ENCODE results near the gene AFDN.

The AFDN gene

DNA sequence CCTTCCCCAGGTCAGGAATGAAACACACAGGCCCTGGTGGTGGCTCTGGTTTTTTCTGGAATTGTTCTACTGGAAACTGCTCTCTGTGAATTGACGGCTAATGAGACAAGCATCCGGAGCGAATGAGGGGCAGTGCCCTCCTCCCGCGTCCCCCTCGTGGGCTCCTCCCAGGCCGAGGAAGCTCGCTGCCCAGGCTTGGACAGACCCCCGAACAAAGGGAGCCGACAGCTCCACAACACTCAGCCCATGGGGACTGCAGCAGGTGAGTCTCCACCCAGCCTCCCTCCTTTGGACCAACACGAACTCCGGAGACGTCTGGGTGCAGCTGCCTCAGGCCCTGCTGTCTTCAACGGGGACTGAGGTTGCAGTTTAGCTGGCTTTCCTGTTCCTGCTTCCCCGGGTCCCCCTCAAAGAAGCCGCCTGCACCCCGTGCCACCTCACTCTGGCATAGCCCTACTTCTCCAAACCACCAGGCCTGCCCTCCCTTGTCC is 31.3 kb upstream of the AFDN start:
- peak; percentile 81 for DNase-seq

DNA sequence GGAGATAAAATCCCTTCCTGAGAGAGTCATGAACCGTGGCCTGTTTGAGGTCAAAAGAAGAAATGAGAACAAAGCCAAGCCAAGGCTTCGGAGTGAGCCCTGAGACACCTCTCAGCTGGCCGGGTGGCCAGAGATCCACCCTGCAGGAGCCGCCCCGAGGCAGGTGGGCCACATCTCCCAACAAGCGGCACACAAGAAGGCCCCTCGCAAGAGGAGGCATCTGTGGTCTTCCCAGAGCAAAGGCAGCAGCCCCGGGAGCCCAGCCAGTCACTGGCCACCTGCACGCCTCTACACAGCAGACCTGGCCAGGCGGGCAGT is 30.9 kb upstream of the AFDN start:
- DNase-seq, result no peak

DNA sequence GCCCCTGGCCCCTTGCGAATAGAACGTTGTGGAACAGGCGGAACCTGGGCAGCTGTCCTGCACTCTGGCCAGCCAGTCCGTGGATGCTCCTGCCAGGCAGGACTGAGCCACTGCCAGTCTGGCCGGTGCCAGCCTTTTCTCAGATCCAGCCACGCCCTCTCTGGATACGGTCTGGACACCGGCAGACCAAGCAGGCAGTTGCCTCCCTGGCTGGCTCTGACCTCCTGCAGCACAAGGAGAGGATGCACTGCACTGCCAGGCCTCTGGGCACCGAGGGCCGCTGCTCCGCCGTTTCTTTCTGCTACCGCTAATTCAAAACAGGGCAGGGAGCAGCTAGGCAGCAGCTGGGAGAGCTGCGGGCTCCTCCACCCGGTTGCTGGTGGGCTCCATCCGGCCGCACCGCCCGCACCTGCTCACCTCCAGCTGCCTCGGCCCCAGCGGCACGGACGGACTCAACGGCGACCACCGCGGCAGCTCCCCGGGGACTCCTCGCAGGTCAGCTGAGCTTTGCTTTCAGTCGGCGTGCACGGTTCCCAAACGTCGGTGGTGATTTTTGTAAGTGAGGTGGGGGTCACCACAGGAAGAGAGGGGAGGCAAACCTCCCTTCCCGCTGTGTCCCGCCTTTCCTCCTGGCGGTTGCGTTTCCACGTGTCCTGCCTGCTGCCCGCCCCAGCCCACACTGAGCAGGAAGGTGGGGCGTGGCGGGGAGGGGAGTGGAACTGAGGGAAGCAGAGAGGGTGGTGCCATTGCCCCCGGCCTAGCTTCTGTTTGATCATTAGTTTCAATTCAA is 30.3 kb upstream of the AFDN start:
- DNase-seq, result peak; percentile 81

DNA sequence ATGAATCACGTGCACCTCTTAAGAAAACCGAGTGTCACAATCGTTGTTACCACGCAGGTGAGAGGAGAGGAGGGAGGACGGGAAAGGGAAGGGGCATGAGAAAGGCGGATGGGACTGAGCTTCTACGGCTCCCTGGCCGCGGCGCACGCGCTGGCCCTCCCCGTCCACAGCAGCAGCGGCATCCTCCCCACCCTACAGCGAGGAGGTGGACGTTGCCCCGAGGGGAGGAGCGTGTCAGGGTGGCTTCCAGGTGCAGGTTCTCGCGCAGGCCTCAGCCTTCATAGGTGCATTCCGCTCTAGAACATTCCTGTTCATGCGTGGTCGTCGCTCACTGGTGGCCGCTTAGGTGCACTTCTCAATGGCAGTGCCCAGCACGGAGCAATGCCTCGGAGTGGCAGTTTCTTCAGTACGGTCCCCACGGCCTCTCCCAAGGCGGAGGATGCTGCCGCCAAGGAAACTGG is 29.7 kb upstream of the AFDN start:
- DNase-seq, result no peak

DNA sequence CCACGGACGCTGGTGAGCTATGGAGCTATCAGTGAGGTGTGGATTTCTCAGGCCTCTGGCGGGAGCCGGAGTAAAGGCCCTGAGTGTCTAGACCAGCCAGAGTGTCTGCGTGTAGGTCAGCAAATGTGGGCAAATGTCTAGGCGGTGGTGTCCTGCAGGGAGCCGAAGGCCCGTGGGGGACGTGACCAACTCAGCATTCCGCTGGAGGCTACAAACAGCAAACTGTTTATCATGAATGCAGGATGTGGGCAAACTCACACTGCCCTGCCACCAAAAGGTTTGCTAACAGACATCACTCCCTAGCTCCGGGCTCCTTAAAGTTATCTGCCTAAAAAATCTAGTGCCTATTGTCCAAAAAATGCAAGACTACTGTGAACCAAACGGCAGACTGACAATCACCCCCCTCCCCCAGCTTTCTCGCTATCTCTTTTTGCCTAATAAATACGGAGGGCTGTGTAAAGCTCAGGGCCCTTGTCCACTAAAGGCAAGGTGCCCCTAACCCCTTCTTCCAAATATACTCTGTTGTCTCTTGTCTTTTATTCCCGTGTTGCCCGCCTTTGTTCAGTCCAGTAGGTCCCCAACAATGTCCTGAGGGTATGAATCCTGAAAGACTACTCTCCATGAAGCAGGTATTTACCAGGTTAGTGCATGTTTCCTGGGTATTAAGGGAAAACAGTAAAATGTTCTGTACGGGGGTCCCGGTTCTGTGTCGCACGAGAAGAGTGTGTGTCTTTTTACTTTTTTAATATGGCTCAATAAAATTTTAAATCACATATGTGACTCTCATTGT is 29.0 kb upstream of the AFDN start:
- no peak for DNase-seq

DNA sequence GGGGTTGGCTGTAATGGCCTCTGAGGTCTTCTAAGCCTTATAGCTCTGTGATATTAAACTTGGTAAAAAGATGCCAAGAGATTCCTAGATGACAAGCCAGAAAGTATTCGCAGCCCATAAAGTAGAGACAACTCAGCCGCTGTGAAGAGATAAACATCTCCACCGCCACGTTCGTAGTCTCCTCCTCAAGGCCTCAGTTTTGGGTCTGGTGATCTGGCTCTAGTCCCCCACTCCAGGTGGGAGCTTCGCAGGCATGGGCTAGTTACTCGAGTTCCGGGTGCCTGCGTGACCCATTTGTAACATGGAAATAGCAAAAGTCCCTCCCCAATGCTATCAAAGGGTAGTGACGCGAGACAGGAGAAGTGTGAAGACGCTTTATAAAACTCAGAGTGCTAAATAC is 28.3 kb upstream of the AFDN start:
- DNase-seq, result no peak

DNA sequence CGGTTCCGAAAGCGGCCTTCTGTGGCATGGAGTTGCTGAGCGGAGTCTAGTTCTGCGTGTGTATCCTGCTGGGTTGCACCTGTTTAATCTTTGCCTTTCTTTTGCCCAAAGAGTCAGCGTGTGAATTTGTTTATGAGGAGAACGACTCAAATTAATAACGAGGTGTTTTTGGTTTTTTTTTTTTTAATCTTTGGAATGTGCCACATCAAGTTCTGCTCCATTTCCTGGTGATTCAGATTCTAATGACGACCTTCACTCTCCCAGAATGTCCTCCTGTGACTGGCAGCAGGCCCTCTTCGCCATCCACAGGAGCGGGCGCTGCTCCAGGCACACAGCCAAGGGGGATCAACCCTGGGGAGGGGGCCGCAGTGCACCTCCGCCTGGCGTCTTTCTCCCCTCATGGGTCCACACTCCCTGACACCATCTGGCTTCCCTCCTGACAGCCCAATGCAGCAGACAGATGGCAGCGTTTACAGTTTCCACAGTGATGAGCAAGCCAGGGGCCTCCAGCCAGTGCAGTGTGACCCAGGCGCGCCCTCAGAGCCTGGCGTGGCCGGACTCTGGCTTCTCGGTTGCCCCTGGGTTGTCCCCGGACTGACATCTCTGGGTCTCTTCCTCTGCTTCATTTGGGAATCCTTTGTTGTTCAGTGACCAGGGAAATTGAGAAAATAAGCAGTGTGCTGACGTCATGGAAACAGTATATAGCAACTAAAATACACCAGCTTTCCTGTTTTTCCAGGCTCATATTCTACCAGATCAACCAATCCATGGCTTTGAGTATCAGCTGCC is 27.5 kb upstream of the AFDN start:
- DNase-seq, result peak; percentile 80

DNA sequence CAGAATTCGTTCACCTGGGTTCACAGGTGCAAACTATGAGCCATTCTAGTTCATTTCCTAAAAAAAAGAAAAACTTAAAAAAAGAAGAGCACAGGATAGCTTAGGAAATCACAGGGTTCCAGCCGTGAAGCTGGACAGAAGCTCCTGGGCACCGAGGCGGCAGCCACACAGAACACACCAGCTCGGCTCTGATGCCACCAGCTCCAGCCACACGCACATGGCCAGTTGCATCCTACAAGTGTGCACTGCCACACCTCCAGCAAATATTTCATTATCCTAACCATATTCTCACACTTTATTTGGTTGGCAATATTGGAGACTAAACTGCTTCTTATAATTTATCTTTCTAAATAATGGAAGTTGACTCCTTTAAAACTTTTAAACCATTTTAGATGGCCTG is 26.2 kb upstream of the AFDN start:
- DNase-seq, result no peak

DNA sequence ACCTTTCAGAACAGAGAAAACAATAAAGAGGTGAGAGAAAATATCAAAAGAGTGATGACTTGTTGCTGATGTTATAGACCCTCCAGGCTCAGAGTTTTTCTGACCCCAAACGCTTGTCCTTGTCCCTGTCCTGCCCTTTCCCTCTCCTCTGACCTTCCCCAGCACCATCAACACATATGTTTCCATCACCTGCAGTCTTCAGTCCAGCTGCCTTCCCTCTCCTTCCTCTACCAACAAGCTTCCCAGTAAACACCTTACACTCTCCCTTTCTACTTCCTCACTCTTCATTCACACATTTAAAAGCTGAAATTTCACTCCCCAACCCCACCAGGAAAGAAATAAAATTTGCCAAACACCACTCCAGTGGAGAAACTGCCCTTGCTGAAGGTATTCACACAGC is 25.4 kb upstream of the AFDN start:
- no peak for DNase-seq

DNA sequence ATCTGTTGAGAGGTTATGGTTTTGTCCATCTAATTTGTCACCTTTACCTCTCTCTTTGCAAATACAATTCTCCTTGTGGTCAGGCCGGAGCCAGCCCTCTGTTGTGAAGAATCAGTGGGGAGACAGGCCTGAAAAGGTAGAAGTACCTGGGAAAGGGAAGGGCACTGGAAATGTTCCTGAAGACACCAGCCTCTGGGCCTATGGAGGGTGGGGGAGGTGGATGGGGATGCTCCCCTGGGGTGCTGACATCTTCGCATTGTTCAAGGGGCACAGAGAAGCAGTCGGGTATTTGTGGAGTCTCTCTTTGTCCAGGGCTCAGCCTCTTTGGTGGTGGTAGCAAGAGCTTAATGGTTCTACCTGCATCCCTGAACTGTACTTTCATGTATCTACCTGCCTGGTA is 24.4 kb upstream of the AFDN start:
- DNase-seq, result no peak

DNA sequence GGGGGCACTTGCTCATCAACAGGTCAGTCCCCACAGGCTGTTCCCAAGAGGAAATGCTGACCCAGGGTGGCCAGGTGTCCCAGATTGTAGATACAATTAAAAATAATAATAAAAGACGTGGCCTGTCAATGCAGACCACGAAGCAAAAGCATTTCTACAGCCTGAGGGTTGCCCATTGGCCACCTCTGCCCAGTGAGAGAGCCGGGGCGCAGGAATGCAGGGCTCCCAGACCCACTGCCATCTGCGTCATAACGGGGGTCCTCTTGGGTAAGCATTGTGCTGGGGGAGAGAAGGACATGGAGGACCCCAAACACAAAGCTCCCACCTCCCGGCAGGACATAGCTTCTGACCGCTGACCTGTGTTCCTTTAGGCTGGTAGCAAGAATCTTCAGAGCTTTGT is 22.9 kb upstream of the AFDN start:
- DNase-seq, result no peak

DNA sequence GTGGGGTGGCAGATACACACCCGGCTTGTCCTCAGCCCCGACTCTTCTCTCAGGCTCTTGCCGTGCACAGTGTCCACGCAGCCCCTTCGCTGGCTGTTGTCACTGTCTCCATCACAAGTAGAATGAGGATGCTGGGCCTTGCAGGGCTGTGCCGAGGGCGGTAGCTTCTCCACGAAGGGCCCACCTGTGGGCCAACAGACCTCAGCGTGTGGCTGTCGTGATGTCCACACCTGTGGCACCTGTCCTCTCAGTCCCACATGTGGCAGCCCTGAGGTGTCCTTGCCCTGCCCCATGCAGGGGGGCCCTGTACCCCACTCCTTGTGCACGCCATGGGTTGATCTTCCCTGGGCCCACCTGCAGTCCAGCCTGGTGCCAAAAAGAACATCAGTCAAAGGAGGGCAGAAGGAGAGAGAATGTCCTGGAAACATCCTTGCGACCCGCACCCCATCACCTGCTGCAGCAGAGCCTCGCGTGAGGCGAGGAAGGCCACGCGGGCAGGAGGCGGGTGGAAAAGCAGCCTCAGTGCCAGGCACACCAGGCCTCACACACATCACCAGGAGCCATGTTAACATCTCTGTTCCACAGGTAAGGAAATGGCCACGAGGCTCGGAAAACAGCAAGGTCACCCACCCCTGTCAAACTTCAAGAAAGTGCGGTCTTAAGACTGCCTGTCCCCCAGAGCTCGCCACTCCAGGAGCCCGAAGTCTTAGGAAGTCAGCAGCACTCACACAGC is 22.3 kb upstream of the AFDN start:
- DNase-seq, result no peak

DNA sequence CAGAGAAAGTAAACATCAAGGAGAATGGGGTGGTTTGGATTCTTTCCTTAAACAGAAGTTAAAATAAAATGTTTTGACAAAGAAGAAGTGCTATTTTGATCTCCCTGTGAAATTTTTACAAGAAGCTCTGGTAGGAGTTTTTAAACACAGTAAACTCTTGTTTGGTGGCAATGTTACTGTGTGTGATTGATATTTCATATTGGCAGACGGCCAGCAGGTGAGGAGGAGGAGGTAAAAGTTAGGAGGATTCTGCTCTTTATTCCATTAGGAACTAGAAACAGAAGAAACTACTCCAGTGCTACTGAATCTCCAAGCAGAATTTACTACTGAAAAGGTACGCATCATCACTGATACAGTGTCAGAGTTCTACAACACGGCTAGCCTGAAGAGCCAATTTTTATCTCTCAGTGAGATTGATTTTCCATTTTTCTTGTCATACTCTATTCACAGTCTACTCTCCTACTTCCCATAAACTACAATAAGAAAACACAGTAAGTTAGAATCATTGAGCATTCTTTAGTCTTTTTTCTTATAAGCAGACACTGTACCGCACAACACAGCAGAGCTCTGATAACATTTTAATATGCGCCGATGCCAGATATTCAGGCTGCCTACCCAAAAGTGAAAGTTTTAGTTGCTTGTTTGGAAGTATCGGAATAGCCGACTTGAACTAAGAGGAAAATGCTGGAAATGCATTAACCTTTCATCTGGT is 21.2 kb upstream of the AFDN start:
- DNase-seq, result no peak

DNA sequence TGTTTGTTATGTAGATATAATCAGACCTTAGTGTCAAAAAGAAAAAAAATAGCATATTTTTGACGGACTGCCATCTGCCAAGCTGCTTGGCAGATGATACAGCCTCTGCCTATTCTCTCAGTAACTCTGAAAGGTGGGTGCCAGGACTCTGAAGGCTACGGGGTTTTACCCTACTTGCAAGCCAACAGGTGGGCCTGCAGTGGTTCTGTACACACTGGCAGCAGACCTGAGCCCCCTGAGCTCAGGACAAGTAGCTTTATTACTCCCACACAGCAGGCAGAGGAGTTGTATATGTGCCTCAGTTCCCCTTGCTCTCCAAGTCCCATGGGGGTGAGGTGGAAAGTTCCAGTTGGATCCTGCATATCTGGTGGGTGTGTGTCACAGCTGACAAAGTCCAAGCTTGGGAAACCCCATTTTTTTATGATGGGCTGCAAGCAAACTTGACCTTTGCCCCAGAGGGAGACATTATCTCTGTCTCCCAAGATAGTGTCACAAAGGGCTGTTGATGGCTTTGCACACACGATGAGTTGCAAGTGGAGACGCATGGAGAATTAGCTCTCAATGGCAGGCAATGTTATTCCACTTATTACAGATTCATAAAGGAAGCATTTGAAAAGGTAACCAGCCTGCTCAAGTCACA is 20.5 kb upstream of the AFDN start:
- no peak for DNase-seq

DNA sequence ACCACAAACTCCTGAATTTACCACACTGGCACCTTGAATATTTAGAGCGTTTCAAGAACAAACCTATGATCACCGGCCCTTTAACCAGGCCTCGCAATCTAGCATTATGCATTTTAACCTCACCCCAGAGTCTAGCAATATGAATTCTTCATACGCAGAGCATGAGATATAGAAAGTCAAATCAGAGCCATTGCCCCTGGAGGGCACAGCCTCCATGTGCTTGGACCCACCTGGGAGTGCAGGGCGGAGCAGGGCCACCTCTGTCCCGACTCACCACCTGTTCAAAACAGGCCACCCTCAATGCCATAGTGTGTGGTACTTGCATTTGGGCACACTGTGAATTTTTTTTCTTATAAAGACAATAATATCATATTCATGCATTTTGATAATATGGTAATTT is 19.5 kb upstream of the AFDN start:
- no peak for DNase-seq

DNA sequence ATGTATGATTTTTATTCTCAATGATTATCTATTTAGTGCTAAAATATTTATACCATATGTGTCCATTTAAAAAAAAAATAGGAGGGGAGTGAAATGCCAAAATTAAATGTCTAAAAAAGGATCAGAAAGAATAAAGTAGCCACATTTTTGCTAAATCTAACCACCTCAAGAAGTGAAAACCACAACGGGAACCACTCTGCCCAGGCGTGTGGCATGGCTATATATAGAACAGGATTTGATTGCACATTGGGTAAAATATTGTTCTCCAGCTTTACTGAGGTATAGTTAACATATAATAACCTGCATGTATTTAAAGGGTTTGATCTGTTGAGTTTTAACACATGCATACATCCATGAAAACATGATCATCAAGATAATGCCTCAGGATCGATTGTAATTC is 19.0 kb upstream of the AFDN start:
- DNase-seq, result no peak

DNA sequence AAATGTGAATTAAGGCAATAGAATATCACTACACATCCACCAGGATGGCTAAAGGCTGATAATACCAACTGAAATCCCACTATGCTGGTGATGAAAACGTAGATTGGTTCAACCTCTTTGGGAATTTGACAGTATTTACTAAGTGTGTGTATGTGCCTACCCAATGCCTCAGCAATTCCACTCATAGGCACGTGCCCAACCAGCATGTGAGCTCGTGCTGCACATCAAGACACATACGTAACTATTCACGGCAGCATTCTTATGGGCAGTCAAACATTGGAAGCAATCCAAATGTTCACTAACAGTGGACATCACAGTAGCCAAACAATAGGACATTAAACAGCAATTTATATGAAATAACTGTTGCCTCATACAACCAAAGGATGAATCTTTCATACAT is 15.7 kb upstream of the AFDN start:
- DNase-seq, result no peak

DNA sequence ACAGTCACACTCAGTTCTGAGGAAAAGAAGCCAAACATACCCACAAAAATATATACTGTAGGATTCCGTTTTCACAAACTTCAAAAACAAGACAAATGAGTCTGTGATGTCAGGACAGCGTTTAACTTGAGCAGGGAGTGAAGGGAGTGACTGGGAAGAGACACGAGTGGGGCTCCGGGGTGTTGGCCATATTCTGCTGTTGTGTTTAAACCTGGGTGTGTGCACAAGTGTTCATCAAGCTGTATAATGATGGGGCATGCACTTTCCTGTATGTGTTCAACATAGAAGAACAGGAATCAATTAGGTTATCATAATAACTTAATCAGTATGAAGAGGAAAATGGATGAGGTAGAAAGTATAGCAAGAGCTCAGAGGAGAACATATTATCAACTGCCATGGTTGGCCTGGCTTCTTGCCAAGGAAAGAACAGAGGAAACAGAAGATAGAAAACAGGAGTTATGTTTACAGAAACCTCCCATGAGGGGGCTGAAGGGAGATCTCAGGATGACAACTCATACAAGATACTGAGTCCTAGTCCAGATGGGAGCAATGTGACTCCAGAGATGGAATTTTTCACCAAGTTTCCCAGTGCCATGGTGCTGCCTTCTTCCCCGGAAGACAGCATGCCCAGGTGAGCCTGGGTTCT is 15.1 kb upstream of the AFDN start:
- DNase-seq, result no peak

DNA sequence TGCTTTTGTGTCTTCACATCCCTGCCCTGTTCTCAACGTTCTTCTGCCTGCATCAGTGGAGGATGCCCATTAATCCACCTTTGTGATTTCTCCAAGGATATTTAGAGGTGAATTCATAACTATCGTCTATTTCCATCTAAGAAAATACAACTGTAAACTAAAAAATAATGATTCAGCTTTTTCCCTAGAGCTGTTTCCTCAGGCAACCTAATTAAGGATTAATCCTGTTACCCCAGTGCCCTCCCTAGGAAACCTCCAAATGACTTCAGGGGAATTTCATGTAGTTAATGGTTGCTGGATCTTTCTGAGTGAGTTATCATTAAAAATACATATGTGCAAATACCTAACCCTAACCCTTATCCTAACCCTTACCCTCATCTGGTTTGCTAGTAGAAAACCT is 14.6 kb upstream of the AFDN start:
- no peak for DNase-seq

DNA sequence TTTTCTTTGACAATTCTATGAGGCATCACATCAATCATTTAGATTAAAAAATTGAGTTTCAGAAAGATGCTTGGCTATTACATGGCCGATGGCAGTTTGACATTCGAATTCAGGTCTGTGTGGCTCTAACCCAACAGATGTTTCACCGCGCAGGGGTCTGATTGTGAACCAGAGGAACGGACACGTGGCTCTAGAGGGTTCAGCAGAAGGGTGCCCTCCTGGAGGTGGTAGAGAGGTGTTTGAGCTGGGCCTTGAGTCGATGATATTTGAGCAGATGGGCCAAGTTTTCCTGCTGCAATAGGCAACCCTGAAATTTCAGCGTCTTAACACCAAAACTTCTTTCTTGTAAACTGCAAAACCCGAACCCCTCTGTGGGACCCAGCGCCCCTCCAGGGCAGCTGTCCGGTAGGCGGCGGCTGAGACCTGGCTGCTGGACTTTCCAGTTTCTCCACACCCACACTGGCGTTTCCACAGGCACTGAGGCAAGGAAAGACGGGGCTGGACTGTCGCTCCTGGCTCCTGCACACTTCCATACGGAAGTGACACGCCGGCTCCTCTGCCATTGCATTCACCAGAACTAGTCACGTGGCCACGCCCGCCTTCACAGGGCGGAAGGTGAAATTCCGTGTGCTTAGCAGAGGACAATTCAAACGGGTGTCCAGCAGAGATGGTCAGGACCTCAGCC is 11.3 kb upstream of the AFDN start:
- DNase-seq, result no peak

DNA sequence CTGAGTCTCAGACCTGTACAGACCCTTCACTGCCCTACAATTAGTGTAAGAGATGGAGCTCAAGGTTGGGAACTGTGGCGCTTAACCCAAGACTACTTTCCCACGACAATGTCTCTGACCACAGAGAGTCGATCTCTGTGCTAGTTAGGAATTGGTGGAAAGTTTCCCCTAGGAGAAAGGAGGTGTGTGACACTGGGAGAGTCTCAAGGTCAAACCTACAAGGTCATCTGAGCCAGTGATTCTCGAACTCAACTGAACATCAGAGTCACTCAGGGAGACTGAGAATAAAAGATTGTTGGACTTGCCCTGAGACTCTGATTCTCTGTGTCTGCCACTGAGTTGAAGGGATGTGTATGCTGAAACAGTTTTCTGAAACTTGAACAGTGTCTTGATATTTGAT is 9.7 kb upstream of the AFDN start:
- no peak for DNase-seq
